Type B pancreatic cell (in vitro differentiated cells): Measurements from ENCODE around the gene GBGT1. TPM values are rescaled to one million over a fixed set of nuclear protein-coding genes. Genes with fewer than 3 reads are reported as not detected.

Source experiments
- DNase-seq: peaks from one replicate; pipeline ENCODE4 v3.0.0; 2021; ENCODE audit warnings: mixed read lengths; ENCODE audit not compliant: unreplicated experiment; ENCODE audit errors: extremely low spot score
- H3K27ac Mint-ChIP-seq: 2 replicates; pipeline ENCODE4 v1.8.0; 2021; ENCODE audit warnings: mild to moderate bottlenecking, mixed read lengths
- H3K27me3 Mint-ChIP-seq: 2 replicates; pipeline ENCODE4 v1.8.0; 2021; ENCODE audit warnings: mixed read lengths
- H3K36me3 Mint-ChIP-seq: 2 replicates; pipeline ENCODE4 v1.8.0; 2021; ENCODE audit warnings: mixed read lengths
- H3K4me1 Mint-ChIP-seq: one replicate; pipeline ENCODE4 v1.8.0; 2021; ENCODE audit warnings: mixed read lengths; ENCODE audit not compliant: unreplicated experiment
- H3K4me3 Mint-ChIP-seq: 2 replicates; pipeline ENCODE4 v1.8.0; 2021; ENCODE audit warnings: mild to moderate bottlenecking, mixed read lengths
- H3K9me3 Mint-ChIP-seq: 2 replicates; pipeline ENCODE4 v1.8.0; 2021; ENCODE audit warnings: mixed read lengths
- total RNA-seq: library from RNA; stranded (reverse); gene quantifications from 2 replicates; pipeline ENCODE4 v1.2.1, GENCODE V29; 2021; ENCODE audit warnings: low replicate concordance
- TF ChIP-seq, protein P1 (sequence below): fragments of 200-600 bp; sonication (generic); conservative IDR thresholded peaks from 2 replicates; pipeline ENCODE4 v1.5.0; 2021; ENCODE audit warnings: antibody characterized with exemption, mild to moderate bottlenecking

GBGT1 gene
- total RNA-seq, 1 donor from 2014 or later, result 21.0 TPM

DNA sequence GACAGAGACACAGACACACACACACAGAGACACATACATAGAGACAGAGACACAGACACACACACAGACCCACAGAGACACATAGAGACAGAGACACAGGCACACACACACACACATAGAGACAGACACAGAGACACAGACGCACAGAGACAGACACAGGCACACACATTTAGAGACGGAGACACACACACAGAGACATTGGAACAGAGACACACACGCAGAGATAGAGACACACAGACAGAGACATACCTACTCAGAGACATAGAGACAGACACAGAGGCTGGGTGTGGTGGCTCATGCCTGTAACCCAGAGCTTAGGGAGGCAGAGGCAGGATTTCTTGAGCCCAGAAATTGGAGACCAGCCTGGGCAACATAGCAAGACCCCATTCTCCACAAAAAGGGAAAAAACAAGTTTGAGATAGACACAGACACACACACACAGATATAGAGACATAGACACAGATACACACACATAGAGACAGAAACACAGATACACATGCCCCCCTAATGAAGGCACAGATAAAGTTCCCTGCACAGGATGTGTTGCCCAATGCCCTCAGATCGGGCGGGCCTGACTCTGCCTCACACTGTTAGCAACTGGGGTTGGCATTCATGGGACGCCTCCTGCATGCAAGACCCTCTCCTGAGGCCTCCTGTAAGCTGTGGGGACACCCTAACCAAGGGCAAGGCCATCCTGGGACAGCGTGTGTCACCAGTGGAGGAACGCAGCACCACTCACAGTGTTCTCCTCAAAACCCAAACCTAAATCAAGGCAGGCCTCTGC is 39.4 kb downstream of the GBGT1 start:
- H3K4me1 Mint-ChIP-seq, result peaks cover 35% of the 10 kb centered on the region
- peak overlapping the region; percentile 37 for H3K4me3 Mint-ChIP-seq
- H3K9me3 Mint-ChIP-seq, result no peaks in the 10 kb centered on the region
- TF ChIP-seq, protein P1, sequence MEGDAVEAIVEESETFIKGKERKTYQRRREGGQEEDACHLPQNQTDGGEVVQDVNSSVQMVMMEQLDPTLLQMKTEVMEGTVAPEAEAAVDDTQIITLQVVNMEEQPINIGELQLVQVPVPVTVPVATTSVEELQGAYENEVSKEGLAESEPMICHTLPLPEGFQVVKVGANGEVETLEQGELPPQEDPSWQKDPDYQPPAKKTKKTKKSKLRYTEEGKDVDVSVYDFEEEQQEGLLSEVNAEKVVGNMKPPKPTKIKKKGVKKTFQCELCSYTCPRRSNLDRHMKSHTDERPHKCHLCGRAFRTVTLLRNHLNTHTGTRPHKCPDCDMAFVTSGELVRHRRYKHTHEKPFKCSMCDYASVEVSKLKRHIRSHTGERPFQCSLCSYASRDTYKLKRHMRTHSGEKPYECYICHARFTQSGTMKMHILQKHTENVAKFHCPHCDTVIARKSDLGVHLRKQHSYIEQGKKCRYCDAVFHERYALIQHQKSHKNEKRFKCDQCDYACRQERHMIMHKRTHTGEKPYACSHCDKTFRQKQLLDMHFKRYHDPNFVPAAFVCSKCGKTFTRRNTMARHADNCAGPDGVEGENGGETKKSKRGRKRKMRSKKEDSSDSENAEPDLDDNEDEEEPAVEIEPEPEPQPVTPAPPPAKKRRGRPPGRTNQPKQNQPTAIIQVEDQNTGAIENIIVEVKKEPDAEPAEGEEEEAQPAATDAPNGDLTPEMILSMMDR, result no peak
- no peaks in the 10 kb centered on the region for H3K27me3 Mint-ChIP-seq
- DNase-seq, result no peak
- peak overlapping the region; percentile 27 for H3K27ac Mint-ChIP-seq
- H3K36me3 Mint-ChIP-seq, result no peaks in the 10 kb centered on the region

DNA sequence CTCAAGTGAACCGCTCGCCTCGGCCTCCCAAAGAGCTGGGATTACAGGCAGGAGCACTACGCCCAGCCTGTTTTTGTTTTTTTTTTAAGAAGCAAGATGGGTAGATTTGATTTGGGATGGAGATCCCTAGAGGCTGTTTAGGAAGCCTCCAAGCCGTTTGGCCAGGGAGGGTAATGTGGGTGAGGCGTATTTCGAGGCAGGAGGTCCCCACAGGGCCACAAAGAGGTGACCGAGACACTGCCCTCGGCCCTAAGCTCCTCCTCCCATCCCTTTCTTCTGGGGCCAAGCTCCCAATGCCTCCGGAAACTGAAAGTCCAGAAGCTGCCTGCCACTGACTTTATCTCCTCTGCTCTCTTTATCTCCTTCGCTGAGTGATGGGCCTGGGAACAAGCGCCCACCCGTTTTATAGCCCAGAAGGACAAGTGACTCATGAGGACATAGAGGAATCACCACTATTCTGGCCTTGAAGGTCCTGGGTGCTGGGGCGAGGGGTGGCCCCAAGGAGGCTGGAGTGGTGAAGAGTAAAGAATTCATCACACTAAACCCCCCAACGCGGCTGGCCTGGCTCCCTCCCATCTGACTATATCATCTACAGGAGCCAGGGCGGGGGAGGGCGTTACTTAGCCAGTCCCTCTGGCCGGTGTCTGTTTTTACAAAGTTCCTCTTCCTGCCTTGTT is 40.6 kb downstream of the GBGT1 start:
- DNase-seq, result no peak
- TF ChIP-seq, protein P1, result no peak
- Mint-ChIP-seq H3K36me3 (no peaks in the 10 kb centered on the region), H3K27ac (peak overlapping the region; percentile 95), H3K4me1 (peaks cover 45% of the 10 kb centered on the region), H3K4me3 (peak overlapping the region; percentile 80), H3K27me3 (no peaks in the 10 kb centered on the region), H3K9me3 (no peaks in the 10 kb centered on the region)

DNA sequence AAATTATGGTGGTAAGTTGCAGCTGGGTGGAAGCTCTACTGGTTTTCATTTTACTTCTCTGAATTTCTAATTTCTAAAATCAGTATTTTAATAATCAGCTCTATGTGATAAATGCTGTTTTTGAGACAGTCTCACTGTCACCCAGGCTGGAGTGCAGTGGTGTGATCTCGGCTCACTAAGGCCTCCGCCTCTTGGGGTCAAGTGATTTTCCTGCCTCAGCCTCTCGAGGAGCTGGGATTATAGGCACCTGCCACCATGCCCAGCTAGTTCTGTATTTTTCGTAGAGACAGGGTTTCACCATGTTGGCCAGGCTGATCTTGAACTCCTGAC is 41.1 kb downstream of the GBGT1 start:
- Mint-ChIP-seq H3K36me3 (no peaks in the 10 kb centered on the region), H3K27ac (peak overlapping the region; percentile 95), H3K4me1 (peaks cover 49% of the 10 kb centered on the region), H3K4me3 (peak overlapping the region; percentile 80), H3K9me3 (no peaks in the 10 kb centered on the region), H3K27me3 (no peaks in the 10 kb centered on the region)
- DNase-seq, result no peak
- TF ChIP-seq, protein P1, result no peak

DNA sequence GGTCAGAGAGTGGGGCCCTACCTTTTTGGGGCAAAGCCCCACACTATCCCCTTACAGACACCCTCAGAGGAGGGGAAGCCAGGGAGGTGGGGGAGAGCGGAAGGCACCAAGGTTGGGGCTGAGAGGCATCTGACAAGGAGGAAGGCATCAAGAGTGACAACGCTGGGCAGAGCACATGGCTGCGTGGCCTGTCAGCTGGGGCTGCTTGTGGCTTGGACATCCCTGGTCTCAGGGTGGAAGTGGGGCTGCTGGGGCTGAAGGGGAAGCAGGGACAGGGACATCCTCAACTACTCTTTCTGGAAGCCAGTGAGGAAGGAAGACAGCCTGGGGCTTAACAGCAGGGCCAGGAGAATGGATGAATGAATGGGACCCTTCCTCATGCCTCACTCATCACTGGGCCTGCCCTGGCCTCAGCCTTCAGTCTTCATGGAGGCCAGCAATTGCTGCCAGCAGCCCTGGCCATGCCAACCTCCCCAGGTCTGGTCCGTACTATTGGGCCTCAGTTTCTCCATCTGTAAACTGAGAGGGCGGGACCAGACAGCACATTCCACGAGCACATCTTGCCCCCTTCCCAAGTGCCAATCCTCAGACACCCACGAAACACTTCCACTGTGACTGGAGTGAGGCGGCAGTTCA is 41.7 kb downstream of the GBGT1 start:
- no peak for DNase-seq
- Mint-ChIP-seq H3K36me3 (no peaks in the 10 kb centered on the region), H3K4me3 (peak overlapping the region; percentile 80), H3K9me3 (no peaks in the 10 kb centered on the region), H3K27me3 (no peaks in the 10 kb centered on the region), H3K4me1 (peaks cover 52% of the 10 kb centered on the region), H3K27ac (peak overlapping the region; percentile 95)
- TF ChIP-seq, protein P1, result no peak

DNA sequence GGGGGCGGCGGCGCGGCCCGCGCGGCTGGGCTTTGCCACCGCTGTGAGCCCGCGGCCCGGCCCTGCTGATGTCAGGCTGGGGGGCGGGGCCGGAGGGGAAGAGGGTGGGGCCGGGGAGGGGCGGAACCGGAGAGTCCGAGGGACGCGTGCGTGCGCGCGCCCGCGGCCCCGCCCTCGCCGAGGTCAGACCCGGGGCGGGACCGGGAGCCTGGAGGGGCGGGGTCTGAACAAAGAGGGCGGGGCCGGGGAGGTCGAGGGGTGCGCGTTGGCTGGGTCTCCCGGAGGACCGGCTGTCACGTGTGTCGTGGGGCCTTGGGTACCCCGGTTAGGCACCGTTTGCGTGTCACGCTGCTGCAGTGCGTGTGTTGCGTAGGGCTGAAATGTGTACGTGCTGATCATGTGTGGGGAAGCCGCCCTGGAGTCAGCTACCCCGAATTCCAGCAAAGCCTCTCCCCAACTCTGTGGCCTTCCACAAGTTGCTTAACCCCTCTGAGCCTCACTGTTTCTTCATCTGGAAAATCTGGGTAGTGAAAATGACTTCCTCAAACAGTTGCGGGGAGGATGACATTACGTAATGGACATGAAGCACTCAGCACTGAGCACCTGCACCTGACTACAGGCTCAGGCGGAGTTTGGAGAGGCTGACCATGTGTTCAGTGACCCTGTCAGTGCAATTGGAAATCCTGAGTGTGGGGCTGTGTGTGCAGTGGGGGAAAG is 42.4 kb downstream of the GBGT1 start, which contains the start of gene RALGDS:
Gene RALGDS (minus strand): TSS at position 43 of the 717 bp plus-strand sequence. CDS start 86 bp downstream, outside the sequence.
- H3K4me1 Mint-ChIP-seq, result peaks cover 52% of the 10 kb centered on the region
- peak within 1 kb of the TSS; percentile 95 for H3K27ac Mint-ChIP-seq
- H3K4me3 Mint-ChIP-seq, result peak within 1 kb of the TSS; percentile 88

More for the DNA sequence above, 42.4 kb downstream of the GBGT1 start, which contains the start of gene RALGDS:
- DNase-seq, result peak; percentile 92
- no peaks in the 10 kb centered on the region for H3K27me3 Mint-ChIP-seq
- H3K36me3 Mint-ChIP-seq, result no peaks in the 10 kb centered on the region
- no peaks in the 10 kb centered on the region for H3K9me3 Mint-ChIP-seq
- TF ChIP-seq, protein P1, result no peak
